ENCODE data around the gene DHX16. TPM values are rescaled to one million over a fixed set of nuclear protein-coding genes. Genes with fewer than 3 reads are reported as not detected.

Gene DHX16
- total and polyA plus RNA-seq, 2 experiments from 2014 or later: 16.0 to 31.3 TPM

DNA sequence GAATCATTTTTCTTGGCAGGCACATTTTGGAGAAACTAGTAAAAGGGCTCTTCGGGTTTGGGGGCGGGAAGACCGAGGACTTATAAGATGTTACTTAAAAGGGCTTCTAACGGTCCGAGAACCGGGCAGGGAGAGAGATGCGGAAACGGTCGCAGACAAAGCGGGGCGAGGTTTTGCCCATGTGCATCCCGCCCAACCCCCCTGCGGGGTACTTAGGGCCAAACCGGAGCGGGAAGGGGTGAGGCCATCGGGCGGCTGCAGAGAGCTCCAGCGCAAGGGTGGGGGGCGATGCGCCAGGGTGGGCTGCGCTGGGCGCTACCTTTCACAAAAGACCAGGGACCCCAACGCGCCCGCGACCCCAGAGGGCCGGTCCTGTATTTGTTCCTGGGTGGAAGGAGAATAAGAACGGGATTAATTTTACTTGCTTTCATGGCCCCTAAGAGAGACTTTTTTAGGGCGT, 48.0 kb upstream of the DHX16 start (continued):
- TF ChIP-seq, protein P1, sequence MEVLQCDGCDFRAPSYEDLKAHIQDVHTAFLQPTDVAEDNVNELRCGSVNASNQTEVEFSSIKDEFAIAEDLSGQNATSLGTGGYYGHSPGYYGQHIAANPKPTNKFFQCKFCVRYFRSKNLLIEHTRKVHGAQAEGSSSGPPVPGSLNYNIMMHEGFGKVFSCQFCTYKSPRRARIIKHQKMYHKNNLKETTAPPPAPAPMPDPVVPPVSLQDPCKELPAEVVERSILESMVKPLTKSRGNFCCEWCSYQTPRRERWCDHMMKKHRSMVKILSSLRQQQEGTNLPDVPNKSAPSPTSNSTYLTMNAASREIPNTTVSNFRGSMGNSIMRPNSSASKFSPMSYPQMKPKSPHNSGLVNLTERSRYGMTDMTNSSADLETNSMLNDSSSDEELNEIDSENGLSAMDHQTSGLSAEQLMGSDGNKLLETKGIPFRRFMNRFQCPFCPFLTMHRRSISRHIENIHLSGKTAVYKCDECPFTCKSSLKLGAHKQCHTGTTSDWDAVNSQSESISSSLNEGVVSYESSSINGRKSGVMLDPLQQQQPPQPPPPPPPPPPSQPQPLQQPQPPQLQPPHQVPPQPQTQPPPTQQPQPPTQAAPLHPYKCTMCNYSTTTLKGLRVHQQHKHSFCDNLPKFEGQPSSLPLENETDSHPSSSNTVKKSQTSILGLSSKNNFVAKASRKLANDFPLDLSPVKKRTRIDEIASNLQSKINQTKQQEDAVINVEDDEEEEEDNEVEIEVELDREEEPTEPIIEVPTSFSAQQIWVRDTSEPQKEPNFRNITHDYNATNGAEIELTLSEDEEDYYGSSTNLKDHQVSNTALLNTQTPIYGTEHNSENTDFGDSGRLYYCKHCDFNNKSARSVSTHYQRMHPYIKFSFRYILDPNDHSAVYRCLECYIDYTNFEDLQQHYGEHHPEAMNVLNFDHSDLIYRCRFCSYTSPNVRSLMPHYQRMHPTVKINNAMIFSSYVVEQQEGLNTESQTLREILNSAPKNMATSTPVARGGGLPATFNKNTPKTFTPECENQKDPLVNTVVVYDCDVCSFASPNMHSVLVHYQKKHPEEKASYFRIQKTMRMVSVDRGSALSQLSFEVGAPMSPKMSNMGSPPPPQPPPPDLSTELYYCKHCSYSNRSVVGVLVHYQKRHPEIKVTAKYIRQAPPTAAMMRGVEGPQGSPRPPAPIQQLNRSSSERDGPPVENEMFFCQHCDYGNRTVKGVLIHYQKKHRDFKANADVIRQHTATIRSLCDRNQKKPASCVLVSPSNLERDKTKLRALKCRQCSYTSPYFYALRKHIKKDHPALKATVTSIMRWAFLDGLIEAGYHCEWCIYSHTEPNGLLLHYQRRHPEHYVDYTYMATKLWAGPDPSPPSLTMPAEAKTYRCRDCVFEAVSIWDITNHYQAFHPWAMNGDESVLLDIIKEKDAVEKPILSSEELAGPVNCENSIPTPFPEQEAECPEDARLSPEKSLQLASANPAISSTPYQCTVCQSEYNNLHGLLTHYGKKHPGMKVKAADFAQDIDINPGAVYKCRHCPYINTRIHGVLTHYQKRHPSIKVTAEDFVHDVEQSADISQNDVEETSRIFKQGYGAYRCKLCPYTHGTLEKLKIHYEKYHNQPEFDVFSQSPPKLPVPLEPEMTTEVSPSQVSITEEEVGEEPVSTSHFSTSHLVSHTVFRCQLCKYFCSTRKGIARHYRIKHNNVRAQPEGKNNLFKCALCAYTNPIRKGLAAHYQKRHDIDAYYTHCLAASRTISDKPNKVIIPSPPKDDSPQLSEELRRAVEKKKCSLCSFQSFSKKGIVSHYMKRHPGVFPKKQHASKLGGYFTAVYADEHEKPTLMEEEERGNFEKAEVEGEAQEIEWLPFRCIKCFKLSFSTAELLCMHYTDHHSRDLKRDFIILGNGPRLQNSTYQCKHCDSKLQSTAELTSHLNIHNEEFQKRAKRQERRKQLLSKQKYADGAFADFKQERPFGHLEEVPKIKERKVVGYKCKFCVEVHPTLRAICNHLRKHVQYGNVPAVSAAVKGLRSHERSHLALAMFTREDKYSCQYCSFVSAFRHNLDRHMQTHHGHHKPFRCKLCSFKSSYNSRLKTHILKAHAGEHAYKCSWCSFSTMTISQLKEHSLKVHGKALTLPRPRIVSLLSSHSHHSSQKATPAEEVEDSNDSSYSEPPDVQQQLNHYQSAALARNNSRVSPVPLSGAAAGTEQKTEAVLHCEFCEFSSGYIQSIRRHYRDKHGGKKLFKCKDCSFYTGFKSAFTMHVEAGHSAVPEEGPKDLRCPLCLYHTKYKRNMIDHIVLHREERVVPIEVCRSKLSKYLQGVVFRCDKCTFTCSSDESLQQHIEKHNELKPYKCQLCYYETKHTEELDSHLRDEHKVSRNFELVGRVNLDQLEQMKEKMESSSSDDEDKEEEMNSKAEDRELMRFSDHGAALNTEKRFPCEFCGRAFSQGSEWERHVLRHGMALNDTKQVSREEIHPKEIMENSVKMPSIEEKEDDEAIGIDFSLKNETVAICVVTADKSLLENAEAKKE (CRISPR knock-in tag; IDR thresholded peaks at IDR 0.05): no peak
- no peak for TF ChIP-seq CREB1 (CRISPR knock-in tag; IDR thresholded peaks at IDR 0.05; ENCODE audit: low read depth)
- TF ChIP-seq, protein P2, sequence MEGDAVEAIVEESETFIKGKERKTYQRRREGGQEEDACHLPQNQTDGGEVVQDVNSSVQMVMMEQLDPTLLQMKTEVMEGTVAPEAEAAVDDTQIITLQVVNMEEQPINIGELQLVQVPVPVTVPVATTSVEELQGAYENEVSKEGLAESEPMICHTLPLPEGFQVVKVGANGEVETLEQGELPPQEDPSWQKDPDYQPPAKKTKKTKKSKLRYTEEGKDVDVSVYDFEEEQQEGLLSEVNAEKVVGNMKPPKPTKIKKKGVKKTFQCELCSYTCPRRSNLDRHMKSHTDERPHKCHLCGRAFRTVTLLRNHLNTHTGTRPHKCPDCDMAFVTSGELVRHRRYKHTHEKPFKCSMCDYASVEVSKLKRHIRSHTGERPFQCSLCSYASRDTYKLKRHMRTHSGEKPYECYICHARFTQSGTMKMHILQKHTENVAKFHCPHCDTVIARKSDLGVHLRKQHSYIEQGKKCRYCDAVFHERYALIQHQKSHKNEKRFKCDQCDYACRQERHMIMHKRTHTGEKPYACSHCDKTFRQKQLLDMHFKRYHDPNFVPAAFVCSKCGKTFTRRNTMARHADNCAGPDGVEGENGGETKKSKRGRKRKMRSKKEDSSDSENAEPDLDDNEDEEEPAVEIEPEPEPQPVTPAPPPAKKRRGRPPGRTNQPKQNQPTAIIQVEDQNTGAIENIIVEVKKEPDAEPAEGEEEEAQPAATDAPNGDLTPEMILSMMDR (conservative IDR thresholded peaks at IDR 0.05; ENCODE audit: low read depth in 2 of 2): no peak
- TF ChIP-seq, protein P3, sequence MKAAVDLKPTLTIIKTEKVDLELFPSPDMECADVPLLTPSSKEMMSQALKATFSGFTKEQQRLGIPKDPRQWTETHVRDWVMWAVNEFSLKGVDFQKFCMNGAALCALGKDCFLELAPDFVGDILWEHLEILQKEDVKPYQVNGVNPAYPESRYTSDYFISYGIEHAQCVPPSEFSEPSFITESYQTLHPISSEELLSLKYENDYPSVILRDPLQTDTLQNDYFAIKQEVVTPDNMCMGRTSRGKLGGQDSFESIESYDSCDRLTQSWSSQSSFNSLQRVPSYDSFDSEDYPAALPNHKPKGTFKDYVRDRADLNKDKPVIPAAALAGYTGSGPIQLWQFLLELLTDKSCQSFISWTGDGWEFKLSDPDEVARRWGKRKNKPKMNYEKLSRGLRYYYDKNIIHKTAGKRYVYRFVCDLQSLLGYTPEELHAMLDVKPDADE (IDR thresholded peaks at IDR 0.05): no peak
- no peak for TF ChIP-seq EZH2 (IDR thresholded peaks at IDR 0.05; ENCODE audit: low read depth, unreplicated experiment)
- no peak for TF ChIP-seq JUNB (IDR thresholded peaks at IDR 0.05; ENCODE audit: unreplicated experiment)

Measured in GM23338 (cell line).